Vagina (tissue), 2 donors: ENCODE data around the gene WDR74. TPM values are rescaled to one million over a fixed set of nuclear protein-coding genes. Genes with fewer than 3 reads are reported as not detected.
"Not testable (repeated sequence)": the region's sequence is repeated elsewhere in the genome, so short reads cannot be mapped to it uniquely, and the experiment has no call there.

Experiments
- DNase-seq, 2 donors: peaks; one replicate each; pipeline ENCODE4 v3.0.0-alpha.2; 2017; ENCODE audit errors: extremely low spot score in 2 of 2
- H3K27ac ChIP-seq: fragments of 200-600 bp; sonication (generic); one replicate; pipeline ENCODE4 v1.5.1; 2019
- H3K27me3 ChIP-seq: fragments of 200-600 bp; sonication (generic); one replicate; pipeline ENCODE4 v1.5.1; 2019
- H3K36me3 ChIP-seq, 2 donors: fragments of 200-600 bp; sonication (generic); one replicate each; pipeline ENCODE4 v1.5.1; 2017 to 2019
- H3K4me1 ChIP-seq: fragments of 200-600 bp; sonication (generic); one replicate; pipeline ENCODE4 v1.5.1; 2019
- H3K4me3 ChIP-seq, 2 donors: fragments of 200-600 bp; sonication (generic); 1 replicate in 1 of 2; 2 replicates in 1 of 2; pipeline ENCODE4 v1.5.1; 2016 to 2019
- H3K9me3 ChIP-seq: fragments of 200-600 bp; sonication (generic); one replicate; pipeline ENCODE4 v1.5.1; 2019
- POLR2A ChIP-seq, 2 donors: fragments of 450-650 bp; IDR thresholded peaks; one replicate each; pipeline ENCODE4 v1.6.1; 2017; ENCODE audit warnings: antibody characterized with exemption in 2 of 2, mild to moderate bottlenecking in 2 of 2, moderate library complexity in 2 of 2
- POLR2AphosphoS5 ChIP-seq, 2 donors: sonication (generic); formaldehyde crosslinking; IDR thresholded peaks; one replicate each; pipeline ENCODE4 v1.9.0; 2017; ENCODE audit warnings: antibody characterized with exemption in 2 of 2, mild to moderate bottlenecking in 2 of 2, low read depth in 1 of 2; ENCODE audit not compliant: insufficient read depth in 1 of 2
- intact Hi-C: fragments of 100-400 bp; cut with DNase I; formaldehyde crosslinking; loops from one replicate; pipeline ENCODE4 v1.15.1; 2023
- total RNA-seq: library from RNA; depleted of rRNA; stranded (reverse); fragments of >200 nt; gene quantifications from one replicate; pipeline ENCODE4 v1.2.3, GENCODE V29; 2016
- TF ChIP-seq, protein P1 (sequence below), 3 experiments: fragments of 450-650 bp in 2 of 3; fragments of 200-600 bp in 1 of 3; sonication (generic) in 1 of 3; IDR thresholded peaks; one replicate each; pipeline ENCODE4 v1.5.1; 2017 to 2019; ENCODE audit warnings: antibody characterized with exemption in 3 of 3, mild to moderate bottlenecking in 2 of 3, moderate library complexity in 2 of 3

WDR74 gene
- total RNA-seq, 1 donor from 2014 or later: 51.8 TPM

DNA sequence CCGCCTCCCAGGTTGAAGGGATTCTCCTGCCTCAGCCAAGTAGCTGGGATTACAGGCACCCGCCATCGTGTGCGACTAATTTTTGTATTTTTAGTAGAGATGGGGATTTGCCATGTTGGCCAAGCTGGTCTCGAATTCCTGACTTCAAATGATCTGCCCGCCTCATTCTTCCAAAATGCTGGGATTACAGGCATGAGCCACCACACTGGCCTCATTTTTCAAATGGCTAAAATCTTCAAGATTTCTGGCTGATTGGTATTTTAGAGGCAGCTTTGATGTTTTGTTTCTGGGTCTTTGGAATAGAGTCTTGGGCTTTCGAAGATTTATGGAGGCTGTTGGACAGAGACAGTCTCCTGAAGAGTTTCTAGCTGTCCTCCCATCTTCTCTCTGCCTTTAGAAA, 35.5 kb upstream of the WDR74 start:
- no peak for TF ChIP-seq POLR2A (IDR thresholded peaks at IDR 0.05)
- no peak for TF ChIP-seq POLR2AphosphoS5 (IDR thresholded peaks at IDR 0.05; ENCODE audit: insufficient read depth in 1 of 2, low read depth in 1 of 2)
- TF ChIP-seq, protein P1, sequence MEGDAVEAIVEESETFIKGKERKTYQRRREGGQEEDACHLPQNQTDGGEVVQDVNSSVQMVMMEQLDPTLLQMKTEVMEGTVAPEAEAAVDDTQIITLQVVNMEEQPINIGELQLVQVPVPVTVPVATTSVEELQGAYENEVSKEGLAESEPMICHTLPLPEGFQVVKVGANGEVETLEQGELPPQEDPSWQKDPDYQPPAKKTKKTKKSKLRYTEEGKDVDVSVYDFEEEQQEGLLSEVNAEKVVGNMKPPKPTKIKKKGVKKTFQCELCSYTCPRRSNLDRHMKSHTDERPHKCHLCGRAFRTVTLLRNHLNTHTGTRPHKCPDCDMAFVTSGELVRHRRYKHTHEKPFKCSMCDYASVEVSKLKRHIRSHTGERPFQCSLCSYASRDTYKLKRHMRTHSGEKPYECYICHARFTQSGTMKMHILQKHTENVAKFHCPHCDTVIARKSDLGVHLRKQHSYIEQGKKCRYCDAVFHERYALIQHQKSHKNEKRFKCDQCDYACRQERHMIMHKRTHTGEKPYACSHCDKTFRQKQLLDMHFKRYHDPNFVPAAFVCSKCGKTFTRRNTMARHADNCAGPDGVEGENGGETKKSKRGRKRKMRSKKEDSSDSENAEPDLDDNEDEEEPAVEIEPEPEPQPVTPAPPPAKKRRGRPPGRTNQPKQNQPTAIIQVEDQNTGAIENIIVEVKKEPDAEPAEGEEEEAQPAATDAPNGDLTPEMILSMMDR (IDR thresholded peaks at IDR 0.05): no peak
- DNase-seq: no peak
- intact Hi-C loops: no loop called here
- Histone ChIP-seq H3K27me3 (no peaks in the 10 kb centered on the region), H3K4me3 (no peak overlapping the region), H3K9me3 (no peaks in the 10 kb centered on the region), H3K36me3 (no peaks in the 10 kb centered on the region), H3K27ac (no peak overlapping the region), H3K4me1 (peaks cover 12% of the 10 kb centered on the region)

DNA sequence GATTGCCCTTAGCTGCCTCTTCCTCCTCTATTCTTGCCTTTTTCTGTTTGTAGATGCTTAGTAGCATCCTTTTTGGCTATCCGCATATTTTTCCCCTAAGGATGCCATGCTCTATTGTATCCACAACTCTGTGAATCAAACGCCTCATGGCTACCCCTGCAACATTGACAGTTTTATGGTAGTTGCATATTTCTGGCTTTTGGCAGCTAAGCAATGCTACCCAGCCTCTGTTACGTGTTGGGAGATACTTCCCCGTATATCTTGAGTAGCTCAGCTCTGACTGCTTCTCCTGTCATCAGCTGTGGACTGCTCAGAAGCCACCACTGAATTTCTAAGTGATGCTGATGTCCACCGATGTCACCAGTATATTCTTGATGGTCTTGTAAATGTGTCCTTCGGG, 26.2 kb upstream of the WDR74 start:
- Histone ChIP-seq H3K36me3 (no peaks in the 10 kb centered on the region), H3K9me3 (no peaks in the 10 kb centered on the region), H3K27ac (no peak overlapping the region), H3K4me3 (no peak overlapping the region), H3K27me3 (no peaks in the 10 kb centered on the region), H3K4me1 (no peaks in the 10 kb centered on the region)
- intact Hi-C loops: no loop called here
- DNase-seq: no peak
- no peak for TF ChIP-seq POLR2A (IDR thresholded peaks at IDR 0.05)
- TF ChIP-seq, protein P1 (IDR thresholded peaks at IDR 0.05): no peak
- no peak for TF ChIP-seq POLR2AphosphoS5 (IDR thresholded peaks at IDR 0.05; ENCODE audit: insufficient read depth in 1 of 2, low read depth in 1 of 2)

GRCh38 chr11:62863687-62864335, 24.4 kb upstream of the WDR74 start:
- no peaks in the 10 kb centered on the region for H3K36me3 ChIP-seq
- TF ChIP-seq, protein P1 (IDR thresholded peaks at IDR 0.05): no peak
- TF ChIP-seq POLR2A (IDR thresholded peaks at IDR 0.05) (no peak), POLR2AphosphoS5 (IDR thresholded peaks at IDR 0.05; ENCODE audit: insufficient read depth in 1 of 2, low read depth in 1 of 2) (no peak)
- no peak for DNase-seq
- H3K27ac ChIP-seq: no peak overlapping the region
- H3K4me3 ChIP-seq: no peak overlapping the region
- H3K9me3 ChIP-seq: no peaks in the 10 kb centered on the region
- H3K27me3 ChIP-seq: no peaks in the 10 kb centered on the region
- intact Hi-C loops: loop anchor here (5.0 kb wide), 1 partner anchor 77 kb away; the partner anchor contains the start of gene TMEM179B
- H3K4me1 ChIP-seq: no peaks in the 10 kb centered on the region

- not testable (repeated sequence) for DNase-seq, H3K27ac ChIP-seq, H3K9me3 ChIP-seq, H3K4me3 ChIP-seq, H3K27me3 ChIP-seq, H3K36me3 ChIP-seq
- peaks cover 13% of the 10 kb centered on the region for H3K4me1 ChIP-seq
- intact Hi-C loops: loop anchor here (5.0 kb wide), 1 partner anchor 74 kb away; the partner anchor contains the start of gene TMEM179B
Measured at GRCh38 chr11:62861564-62862192, 22.3 kb upstream of the WDR74 start.

- intact Hi-C loops: loop anchor here (5.0 kb wide), 1 partner anchor 74 kb away; the partner anchor contains the start of gene TMEM179B
Measured at GRCh38 chr11:62860835-62861563, 21.6 kb upstream of the WDR74 start.

GRCh38 chr11:62859281-62859703, 19.9 kb upstream of the WDR74 start:
- H3K9me3 ChIP-seq, DNase-seq, H3K36me3 ChIP-seq, H3K27ac ChIP-seq, intact Hi-C loops, H3K4me3 ChIP-seq, H3K27me3 ChIP-seq: not testable (repeated sequence)
- peaks cover 26% of the 10 kb centered on the region for H3K4me1 ChIP-seq

More at GRCh38 chr11:62860835-62861563, 21.6 kb upstream of the WDR74 start:
- Histone ChIP-seq H3K27me3 (no peaks in the 10 kb centered on the region), H3K9me3 (no peaks in the 10 kb centered on the region), H3K36me3 (no peaks in the 10 kb centered on the region), H3K4me3 (no peak overlapping the region), H3K4me1 (peaks cover 19% of the 10 kb centered on the region), H3K27ac (no peak overlapping the region)
- DNase-seq: no peak
- TF ChIP-seq POLR2A (IDR thresholded peaks at IDR 0.05) (no peak), POLR2AphosphoS5 (IDR thresholded peaks at IDR 0.05; ENCODE audit: insufficient read depth in 1 of 2, low read depth in 1 of 2) (no peak)
- TF ChIP-seq, protein P1 (IDR thresholded peaks at IDR 0.05): no peak
